HL-60 (cell line): Measurements from ENCODE around the gene CLIP2.

Experiments used
- DNase-seq, 2 experiments: peaks; one replicate each; pipeline ENCODE4 v3.0.0-alpha.2; 2010 to 2020; ENCODE audit warnings: low read depth in 1 of 2, low spot score in 1 of 2
- H3K27ac ChIP-seq: fragments of 250-450 bp; sonication (Bioruptor Pico); replicated peaks from 2 replicates; pipeline ENCODE4 v1.5.1; 2020; ENCODE audit warnings: mild to moderate bottlenecking, moderate library complexity
- H3K27me3 ChIP-seq: fragments of 250-450 bp; sonication (Bioruptor Pico); 2 replicates; pipeline ENCODE4 v1.5.1; 2021; ENCODE audit warnings: mild to moderate bottlenecking, moderate library complexity; ENCODE audit not compliant: insufficient read depth, poor library complexity, severe bottlenecking
- H3K4me3 ChIP-seq: replicated peaks from 2 replicates; pipeline ENCODE4 v1.5.1; 2011; ENCODE audit warnings: mild to moderate bottlenecking, control low read depth, low read length; ENCODE audit not compliant: insufficient read depth
- GABPA ChIP-seq: IDR thresholded peaks from 2 replicates; pipeline ENCODE4 v1.6.1; 2012; ENCODE audit warnings: low read depth
- POLR2AphosphoS5 ChIP-seq: IDR thresholded peaks from 2 replicates; pipeline ENCODE4 v1.6.1; 2012; ENCODE audit warnings: low read depth
- SPI1 ChIP-seq: IDR thresholded peaks from 2 replicates; pipeline ENCODE4 v1.6.1; 2012; ENCODE audit warnings: low read depth, mild to moderate bottlenecking, borderline replicate concordance
- TF ChIP-seq, protein P1 (sequence below): IDR thresholded peaks from one replicate; pipeline ENCODE4 v1.5.1; 2011; ENCODE audit warnings: low read length, control low read depth, inconsistent platforms; ENCODE audit not compliant: insufficient read depth
- TF ChIP-seq, protein P2 (sequence below): IDR thresholded peaks from 2 replicates; pipeline ENCODE4 v1.6.1; 2012; ENCODE audit warnings: low read depth; ENCODE audit not compliant: insufficient replicate concordance

The CLIP2 gene

DNA sequence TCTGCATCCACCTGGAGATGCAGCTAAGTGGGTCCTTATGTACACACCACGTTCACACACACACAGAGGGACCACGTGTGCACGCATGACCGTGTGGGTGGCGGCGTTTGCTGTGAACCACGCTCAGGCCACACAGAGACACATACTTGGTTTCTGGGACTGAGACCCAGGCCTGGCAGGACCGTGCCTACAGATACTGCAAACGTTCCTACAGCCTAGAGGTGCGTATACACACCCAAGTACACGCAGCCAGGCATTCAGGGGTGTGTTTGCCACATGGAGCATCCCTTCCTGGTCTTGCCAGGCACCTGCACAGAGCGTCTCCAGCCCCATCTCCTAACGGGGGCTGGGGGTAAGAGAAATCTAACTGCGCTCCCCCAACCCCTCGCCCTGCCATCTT is 115.5 kb downstream of the CLIP2 start:
- no peaks in the 10 kb centered on the region for H3K27me3 ChIP-seq
- H3K4me3 ChIP-seq = no peak overlapping the region
- DNase-seq = no peak
- H3K27ac ChIP-seq = no peak overlapping the region
- TF ChIP-seq, protein P1, sequence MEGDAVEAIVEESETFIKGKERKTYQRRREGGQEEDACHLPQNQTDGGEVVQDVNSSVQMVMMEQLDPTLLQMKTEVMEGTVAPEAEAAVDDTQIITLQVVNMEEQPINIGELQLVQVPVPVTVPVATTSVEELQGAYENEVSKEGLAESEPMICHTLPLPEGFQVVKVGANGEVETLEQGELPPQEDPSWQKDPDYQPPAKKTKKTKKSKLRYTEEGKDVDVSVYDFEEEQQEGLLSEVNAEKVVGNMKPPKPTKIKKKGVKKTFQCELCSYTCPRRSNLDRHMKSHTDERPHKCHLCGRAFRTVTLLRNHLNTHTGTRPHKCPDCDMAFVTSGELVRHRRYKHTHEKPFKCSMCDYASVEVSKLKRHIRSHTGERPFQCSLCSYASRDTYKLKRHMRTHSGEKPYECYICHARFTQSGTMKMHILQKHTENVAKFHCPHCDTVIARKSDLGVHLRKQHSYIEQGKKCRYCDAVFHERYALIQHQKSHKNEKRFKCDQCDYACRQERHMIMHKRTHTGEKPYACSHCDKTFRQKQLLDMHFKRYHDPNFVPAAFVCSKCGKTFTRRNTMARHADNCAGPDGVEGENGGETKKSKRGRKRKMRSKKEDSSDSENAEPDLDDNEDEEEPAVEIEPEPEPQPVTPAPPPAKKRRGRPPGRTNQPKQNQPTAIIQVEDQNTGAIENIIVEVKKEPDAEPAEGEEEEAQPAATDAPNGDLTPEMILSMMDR = no peak
- TF ChIP-seq POLR2AphosphoS5 = no peak
- TF ChIP-seq SPI1 = no peak
- TF ChIP-seq, protein P2, sequence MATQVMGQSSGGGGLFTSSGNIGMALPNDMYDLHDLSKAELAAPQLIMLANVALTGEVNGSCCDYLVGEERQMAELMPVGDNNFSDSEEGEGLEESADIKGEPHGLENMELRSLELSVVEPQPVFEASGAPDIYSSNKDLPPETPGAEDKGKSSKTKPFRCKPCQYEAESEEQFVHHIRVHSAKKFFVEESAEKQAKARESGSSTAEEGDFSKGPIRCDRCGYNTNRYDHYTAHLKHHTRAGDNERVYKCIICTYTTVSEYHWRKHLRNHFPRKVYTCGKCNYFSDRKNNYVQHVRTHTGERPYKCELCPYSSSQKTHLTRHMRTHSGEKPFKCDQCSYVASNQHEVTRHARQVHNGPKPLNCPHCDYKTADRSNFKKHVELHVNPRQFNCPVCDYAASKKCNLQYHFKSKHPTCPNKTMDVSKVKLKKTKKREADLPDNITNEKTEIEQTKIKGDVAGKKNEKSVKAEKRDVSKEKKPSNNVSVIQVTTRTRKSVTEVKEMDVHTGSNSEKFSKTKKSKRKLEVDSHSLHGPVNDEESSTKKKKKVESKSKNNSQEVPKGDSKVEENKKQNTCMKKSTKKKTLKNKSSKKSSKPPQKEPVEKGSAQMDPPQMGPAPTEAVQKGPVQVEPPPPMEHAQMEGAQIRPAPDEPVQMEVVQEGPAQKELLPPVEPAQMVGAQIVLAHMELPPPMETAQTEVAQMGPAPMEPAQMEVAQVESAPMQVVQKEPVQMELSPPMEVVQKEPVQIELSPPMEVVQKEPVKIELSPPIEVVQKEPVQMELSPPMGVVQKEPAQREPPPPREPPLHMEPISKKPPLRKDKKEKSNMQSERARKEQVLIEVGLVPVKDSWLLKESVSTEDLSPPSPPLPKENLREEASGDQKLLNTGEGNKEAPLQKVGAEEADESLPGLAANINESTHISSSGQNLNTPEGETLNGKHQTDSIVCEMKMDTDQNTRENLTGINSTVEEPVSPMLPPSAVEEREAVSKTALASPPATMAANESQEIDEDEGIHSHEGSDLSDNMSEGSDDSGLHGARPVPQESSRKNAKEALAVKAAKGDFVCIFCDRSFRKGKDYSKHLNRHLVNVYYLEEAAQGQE = no peak
- TF ChIP-seq GABPA = no peak

DNA sequence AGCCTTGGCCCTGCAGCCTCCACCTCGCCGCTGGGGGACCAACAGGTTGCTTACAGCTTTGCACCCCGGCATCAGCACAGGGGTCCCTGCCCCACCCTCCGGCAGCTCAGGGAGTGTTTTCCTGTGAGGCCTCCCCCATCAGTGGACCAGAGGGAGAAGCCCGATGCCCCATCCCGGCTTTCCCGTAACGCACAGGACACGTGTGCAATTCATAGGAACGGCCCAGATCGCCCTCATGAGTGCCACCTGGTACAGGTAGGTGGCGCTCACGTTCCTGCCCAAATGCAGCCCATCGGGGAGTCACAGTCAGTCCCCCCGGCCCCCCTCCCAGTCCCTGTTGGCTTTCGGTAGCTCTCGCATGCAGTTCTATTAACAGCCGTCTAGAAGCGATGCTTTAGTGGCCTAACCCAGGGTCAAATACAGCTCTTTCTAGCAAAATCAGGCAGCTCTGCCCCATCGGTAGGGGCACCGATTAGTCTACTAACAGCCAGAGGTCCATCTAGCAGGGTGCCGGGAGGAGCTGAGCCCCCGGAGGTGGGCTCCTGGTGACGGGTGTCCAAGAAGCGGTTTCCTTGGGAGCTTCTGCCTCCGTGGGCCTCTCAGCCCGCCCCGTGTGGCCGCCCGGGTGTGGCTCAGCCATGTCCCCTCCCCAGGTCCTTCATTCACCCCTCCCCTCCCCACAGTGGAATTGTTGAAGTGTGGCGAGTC is 116.1 kb downstream of the CLIP2 start:
- Histone ChIP-seq H3K27ac (peak overlapping the region; percentile 89), H3K27me3 (no peaks in the 10 kb centered on the region), H3K4me3 (peak overlapping the region; percentile 33)
- TF ChIP-seq, protein P1 = peak; percentile 75
- no peak for TF ChIP-seq SPI1
- TF ChIP-seq, protein P2 = no peak
- no peak for TF ChIP-seq GABPA
- peak; percentile 57 for TF ChIP-seq POLR2AphosphoS5
- DNase-seq = peak; percentile 62 to 87

DNA sequence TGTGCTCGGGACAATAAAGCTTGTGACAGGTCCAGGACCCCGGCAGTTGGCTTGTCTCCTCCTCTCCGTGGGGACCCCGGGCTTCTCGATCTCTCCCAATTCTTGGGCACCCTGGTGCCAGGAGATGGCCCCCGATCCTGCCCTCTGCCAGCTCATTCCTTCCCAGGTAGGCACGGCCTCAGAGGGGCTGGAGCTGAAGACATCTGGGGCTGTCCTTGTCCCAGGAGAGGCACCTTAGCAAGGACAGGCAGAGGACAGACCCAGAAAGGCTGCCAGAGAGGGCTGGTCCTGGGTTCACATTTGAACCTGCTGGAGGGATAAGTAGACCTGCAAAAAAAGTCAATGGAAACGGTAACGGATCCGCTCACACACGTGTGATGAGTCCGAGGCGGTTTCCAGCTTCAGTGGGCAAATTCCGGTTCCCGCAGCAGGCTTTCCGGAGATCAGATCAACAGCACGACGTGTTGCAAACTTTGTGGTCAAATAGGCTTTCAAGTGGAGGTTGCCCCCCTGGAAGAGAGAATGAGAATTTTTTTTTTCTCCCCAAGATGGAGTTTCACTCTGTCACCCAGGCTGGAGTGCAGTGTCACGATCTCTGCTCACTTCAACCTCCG is 116.8 kb downstream of the CLIP2 start:
- DNase-seq = peak; percentile 51 to 89
- Histone ChIP-seq H3K27me3 (no peaks in the 10 kb centered on the region), H3K27ac (peak overlapping the region; percentile 89), H3K4me3 (peak overlapping the region; percentile 33)
- TF ChIP-seq POLR2AphosphoS5 (peak; percentile 75), GABPA (peak; percentile 40; the same call in 1 of the 2 replicates), SPI1 (no peak)
- TF ChIP-seq, protein P1 = no peak
- TF ChIP-seq, protein P2 = peak; percentile 19
